A549 (cell line): ENCODE data around the gene POLE.

Experiments used
- CHD4 ChIP-seq: fragments of 200-600 bp; sonication (generic); IDR thresholded peaks from 2 replicates; pipeline ENCODE4 v1.6.1; 2016; ENCODE audit warnings: antibody characterized with exemption, mild to moderate bottlenecking, borderline replicate concordance
- ELK1 ChIP-seq: fragments of 150-350 bp; IDR thresholded peaks from 2 replicates; pipeline ENCODE4 v1.6.1; 2014; ENCODE audit warnings: low read depth, mild to moderate bottlenecking, low read length
- EP300 ChIP-seq, 2 experiments: fragments of >200 bp; sonication (Bioruptor Twin); formaldehyde crosslinking; IDR thresholded peaks; 2 replicates in 1 of 2; 3 replicates in 1 of 2; pipeline ENCODE4 v1.6.1; 2016 to 2017
- HOXA7 ChIP-seq: fragments of 250-450 bp; sonication (Bioruptor Pico); IDR thresholded peaks from 2 replicates; pipeline ENCODE4 v1.5.0; 2020; ENCODE audit warnings: mild to moderate bottlenecking, moderate library complexity
- JUNB ChIP-seq: fragments of >200 bp; sonication (Bioruptor Twin); formaldehyde crosslinking; IDR thresholded peaks from 2 replicates; pipeline ENCODE4 v1.6.1; 2016
- KDM5A ChIP-seq: fragments of 200-600 bp; sonication (generic); IDR thresholded peaks from 2 replicates; pipeline ENCODE4 v1.6.1; 2016; ENCODE audit warnings: antibody characterized with exemption, mild to moderate bottlenecking
- PBX3 ChIP-seq: IDR thresholded peaks from 2 replicates; pipeline ENCODE4 v1.6.1; 2012
- POLR2A ChIP-seq: IDR thresholded peaks from 2 replicates; pipeline ENCODE4 v1.6.1; 2012; ENCODE audit warnings: mild to moderate bottlenecking, low read length
- TF ChIP-seq, protein P1 (sequence below): fragments of >200 bp; sonication (Bioruptor Twin); formaldehyde crosslinking; IDR thresholded peaks from 3 replicates; pipeline ENCODE4 v1.5.1; 2016
- TF ChIP-seq, protein P2 (sequence below): IDR thresholded peaks from 2 replicates; pipeline ENCODE4 v1.6.1; 2012

GRCh38 chr12:132586929-132587328, 100.2 kb downstream of the POLE start:
- TF ChIP-seq, protein P1, sequence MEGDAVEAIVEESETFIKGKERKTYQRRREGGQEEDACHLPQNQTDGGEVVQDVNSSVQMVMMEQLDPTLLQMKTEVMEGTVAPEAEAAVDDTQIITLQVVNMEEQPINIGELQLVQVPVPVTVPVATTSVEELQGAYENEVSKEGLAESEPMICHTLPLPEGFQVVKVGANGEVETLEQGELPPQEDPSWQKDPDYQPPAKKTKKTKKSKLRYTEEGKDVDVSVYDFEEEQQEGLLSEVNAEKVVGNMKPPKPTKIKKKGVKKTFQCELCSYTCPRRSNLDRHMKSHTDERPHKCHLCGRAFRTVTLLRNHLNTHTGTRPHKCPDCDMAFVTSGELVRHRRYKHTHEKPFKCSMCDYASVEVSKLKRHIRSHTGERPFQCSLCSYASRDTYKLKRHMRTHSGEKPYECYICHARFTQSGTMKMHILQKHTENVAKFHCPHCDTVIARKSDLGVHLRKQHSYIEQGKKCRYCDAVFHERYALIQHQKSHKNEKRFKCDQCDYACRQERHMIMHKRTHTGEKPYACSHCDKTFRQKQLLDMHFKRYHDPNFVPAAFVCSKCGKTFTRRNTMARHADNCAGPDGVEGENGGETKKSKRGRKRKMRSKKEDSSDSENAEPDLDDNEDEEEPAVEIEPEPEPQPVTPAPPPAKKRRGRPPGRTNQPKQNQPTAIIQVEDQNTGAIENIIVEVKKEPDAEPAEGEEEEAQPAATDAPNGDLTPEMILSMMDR = no peak
- TF ChIP-seq KDM5A = no peak
- TF ChIP-seq, protein P2, sequence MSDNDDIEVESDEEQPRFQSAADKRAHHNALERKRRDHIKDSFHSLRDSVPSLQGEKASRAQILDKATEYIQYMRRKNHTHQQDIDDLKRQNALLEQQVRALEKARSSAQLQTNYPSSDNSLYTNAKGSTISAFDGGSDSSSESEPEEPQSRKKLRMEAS = no peak
- TF ChIP-seq PBX3 = no peak
- no peak for TF ChIP-seq ELK1
- TF ChIP-seq EP300 (IDR thresholded peaks at IDR 0.05) = no peak
- no peak for TF ChIP-seq CHD4
- no peak for TF ChIP-seq HOXA7
- TF ChIP-seq JUNB = no peak
- TF ChIP-seq POLR2A = no peak
